Mammary epithelial cell (primary cell): Measurements from ENCODE around the gene ANXA2R.

Source experiments
- EZH2 ChIP-seq: IDR thresholded peaks from 2 replicates; pipeline ENCODE4 v1.6.1; 2012; ENCODE audit warnings: low read length, inconsistent platforms, borderline replicate concordance
- TF ChIP-seq, protein P1 (sequence below), 2 donors: IDR thresholded peaks in 1 of 2; conservative IDR thresholded peaks in 1 of 2; 2 replicates each; pipeline ENCODE4 v1.5.1; 2011 to 2012; ENCODE audit warnings: inconsistent platforms in 2 of 2, low read length in 2 of 2, mild to moderate bottlenecking in 2 of 2, control low read depth in 1 of 2, low read depth in 1 of 2; ENCODE audit not compliant: insufficient read depth in 1 of 2; ENCODE audit errors: extremely low read depth in 1 of 2

DNA sequence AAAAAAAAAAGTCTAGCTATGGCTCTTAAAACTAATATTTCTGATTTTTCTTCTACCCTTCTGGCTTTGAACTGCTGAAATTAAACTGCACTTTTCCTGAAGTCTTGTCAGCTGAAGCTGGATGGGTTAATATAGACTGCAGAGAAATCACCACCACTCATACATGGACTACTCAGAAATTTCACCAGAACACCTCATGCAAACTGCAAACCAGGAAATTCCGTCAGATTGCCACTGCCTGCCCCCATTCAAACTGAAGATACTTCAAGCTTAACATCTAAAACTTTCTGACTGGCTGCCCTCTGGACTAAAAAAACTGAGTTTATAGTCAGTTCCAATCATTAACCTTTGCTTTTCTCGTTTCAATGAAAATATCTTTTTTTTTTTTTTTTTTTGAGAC, 11.6 kb upstream of the ANXA2R start:
- TF ChIP-seq, protein P1, sequence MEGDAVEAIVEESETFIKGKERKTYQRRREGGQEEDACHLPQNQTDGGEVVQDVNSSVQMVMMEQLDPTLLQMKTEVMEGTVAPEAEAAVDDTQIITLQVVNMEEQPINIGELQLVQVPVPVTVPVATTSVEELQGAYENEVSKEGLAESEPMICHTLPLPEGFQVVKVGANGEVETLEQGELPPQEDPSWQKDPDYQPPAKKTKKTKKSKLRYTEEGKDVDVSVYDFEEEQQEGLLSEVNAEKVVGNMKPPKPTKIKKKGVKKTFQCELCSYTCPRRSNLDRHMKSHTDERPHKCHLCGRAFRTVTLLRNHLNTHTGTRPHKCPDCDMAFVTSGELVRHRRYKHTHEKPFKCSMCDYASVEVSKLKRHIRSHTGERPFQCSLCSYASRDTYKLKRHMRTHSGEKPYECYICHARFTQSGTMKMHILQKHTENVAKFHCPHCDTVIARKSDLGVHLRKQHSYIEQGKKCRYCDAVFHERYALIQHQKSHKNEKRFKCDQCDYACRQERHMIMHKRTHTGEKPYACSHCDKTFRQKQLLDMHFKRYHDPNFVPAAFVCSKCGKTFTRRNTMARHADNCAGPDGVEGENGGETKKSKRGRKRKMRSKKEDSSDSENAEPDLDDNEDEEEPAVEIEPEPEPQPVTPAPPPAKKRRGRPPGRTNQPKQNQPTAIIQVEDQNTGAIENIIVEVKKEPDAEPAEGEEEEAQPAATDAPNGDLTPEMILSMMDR (conservative IDR thresholded peaks at IDR 0.05 in 1 of 2, IDR thresholded peaks at IDR 0.05 in 1 of 2; ENCODE audit: extremely low read depth in 1 of 2, insufficient read depth in 1 of 2, low read depth in 1 of 2, low read length in 2 of 2) = no peak
- no peak for TF ChIP-seq EZH2
